HG02870 (cell line): ENCODE data around the gene EIF2AK3.

Experiments used
- ATAC-seq: cut with Tn5 transposase; IDR thresholded peaks from one replicate; pipeline ENCODE4 v1.9.1; 2021; ENCODE audit warnings: mild to moderate bottlenecking, moderate library complexity; ENCODE audit not compliant: unreplicated experiment

The EIF2AK3 gene

GRCh38 chr2:88545118-88545517 is 82.1 kb downstream of the EIF2AK3 start:
- no peak for ATAC-seq

- ATAC-seq, result no peak
These were observed 83.7 kb downstream of the EIF2AK3 start for GRCh38 chr2:88543541-88544057.

- ATAC-seq, result no peak
These were observed 84.6 kb downstream of the EIF2AK3 start for GRCh38 chr2:88542668-88543067.

- no peak for ATAC-seq
These were observed 86.9 kb downstream of the EIF2AK3 start for GRCh38 chr2:88540346-88540745.

GRCh38 chr2:88538362-88538917 is 88.8 kb downstream of the EIF2AK3 start:
- ATAC-seq, result no peak

GRCh38 chr2:88537640-88538039 is 89.6 kb downstream of the EIF2AK3 start:
- ATAC-seq, result no peak

- no peak for ATAC-seq
These were observed 97.2 kb downstream of the EIF2AK3 start for GRCh38 chr2:88530081-88530480.

GRCh38 chr2:88521445-88522073 is 105.7 kb downstream of the EIF2AK3 start:
- no peak for ATAC-seq

- no peak for ATAC-seq
These were observed 109.5 kb downstream of the EIF2AK3 start for GRCh38 chr2:88517759-88518201.
